AG04449 (cell line): Measurements from ENCODE around the gene RNF148.

Source experiments
- CTCF ChIA-PET: fragments of 350-600 bp; formaldehyde crosslinking; extraction: SDS; loops from one replicate; lab custom pipeline; 2021; ENCODE audit warnings: antibody characterized with exemption; lab: Yijun Ruan, JAX
- POLR2A ChIA-PET: fragments of 400-600, 350-600 bp; formaldehyde crosslinking; extraction: SDS; loops from one replicate; lab custom pipeline; 2020; ENCODE audit warnings: antibody characterized with exemption, inconsistent platforms; lab: Yijun Ruan, JAX
- DNase-seq: peaks from one replicate; pipeline ENCODE4 v3.0.0-alpha.2; 2010; ENCODE audit warnings: low read depth, low spot score
- H3K4me3 ChIP-seq: 2 replicates; pipeline ENCODE4 v1.5.1; 2011; ENCODE audit warnings: low read depth, mild to moderate bottlenecking, control low read depth, low read length
- TF ChIP-seq, protein P1 (sequence below): IDR thresholded peaks from one replicate; pipeline ENCODE4 v1.5.1; 2011; ENCODE audit warnings: mild to moderate bottlenecking, moderate library complexity, low read length, control low read depth, inconsistent platforms; ENCODE audit not compliant: insufficient read depth; ENCODE audit errors: missing control alignments

RNF148 gene

GRCh38 chr7:122658856-122659255 is 43.9 kb downstream of the RNF148 start:
- CTCF ChIA-PET: no interaction called here
- DNase-seq: no peak
- POLR2A ChIA-PET: no interaction called here
- TF ChIP-seq, protein P1, sequence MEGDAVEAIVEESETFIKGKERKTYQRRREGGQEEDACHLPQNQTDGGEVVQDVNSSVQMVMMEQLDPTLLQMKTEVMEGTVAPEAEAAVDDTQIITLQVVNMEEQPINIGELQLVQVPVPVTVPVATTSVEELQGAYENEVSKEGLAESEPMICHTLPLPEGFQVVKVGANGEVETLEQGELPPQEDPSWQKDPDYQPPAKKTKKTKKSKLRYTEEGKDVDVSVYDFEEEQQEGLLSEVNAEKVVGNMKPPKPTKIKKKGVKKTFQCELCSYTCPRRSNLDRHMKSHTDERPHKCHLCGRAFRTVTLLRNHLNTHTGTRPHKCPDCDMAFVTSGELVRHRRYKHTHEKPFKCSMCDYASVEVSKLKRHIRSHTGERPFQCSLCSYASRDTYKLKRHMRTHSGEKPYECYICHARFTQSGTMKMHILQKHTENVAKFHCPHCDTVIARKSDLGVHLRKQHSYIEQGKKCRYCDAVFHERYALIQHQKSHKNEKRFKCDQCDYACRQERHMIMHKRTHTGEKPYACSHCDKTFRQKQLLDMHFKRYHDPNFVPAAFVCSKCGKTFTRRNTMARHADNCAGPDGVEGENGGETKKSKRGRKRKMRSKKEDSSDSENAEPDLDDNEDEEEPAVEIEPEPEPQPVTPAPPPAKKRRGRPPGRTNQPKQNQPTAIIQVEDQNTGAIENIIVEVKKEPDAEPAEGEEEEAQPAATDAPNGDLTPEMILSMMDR: no peak
- no peak overlapping the region for H3K4me3 ChIP-seq

- TF ChIP-seq, protein P1: no peak
- no peak overlapping the region for H3K4me3 ChIP-seq
- DNase-seq: no peak
- ChIA-PET CTCF (no interaction called here), POLR2A (no interaction called here)
These were observed 49.0 kb downstream of the RNF148 start for GRCh38 chr7:122653685-122654084.

DNA sequence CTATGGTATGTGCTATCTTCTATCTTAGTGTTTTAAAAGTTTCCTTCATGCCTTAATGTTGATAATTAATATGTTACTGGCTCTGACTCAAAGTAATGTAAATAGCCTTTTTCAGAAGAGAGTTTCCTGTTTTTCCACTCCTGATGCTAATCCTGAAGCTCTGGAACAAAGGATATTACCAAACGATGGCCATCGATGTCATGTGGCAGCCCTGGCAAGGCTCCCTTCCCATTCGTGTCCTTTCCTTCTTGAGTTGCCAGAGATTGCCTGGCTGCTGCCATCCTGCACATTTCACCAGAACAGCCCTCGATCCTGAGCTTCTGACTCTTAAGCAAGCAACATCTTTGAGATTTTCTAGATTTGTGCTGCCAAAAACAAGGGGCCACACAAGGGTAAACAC is 49.8 kb downstream of the RNF148 start:
- no peak overlapping the region for H3K4me3 ChIP-seq
- DNase-seq: no peak
- POLR2A ChIA-PET: no interaction called here
- CTCF ChIA-PET: no interaction called here
- TF ChIP-seq, protein P1: no peak
